H1 (cell line): ENCODE results near the gene REPS2. TPM values are rescaled to one million over a fixed set of nuclear protein-coding genes. Genes with fewer than 3 reads are reported as not detected.

ENCODE experiments used
- CTCF ChIA-PET: fragments of 300-600 bp; sonication (Branson Sonifier 250); formaldehyde crosslinking; loops from one replicate; lab custom pipeline; 2021; ENCODE audit not compliant: partially characterized antibody; lab: Charles Lee
- POLR2A ChIA-PET: fragments of 300-600 bp; sonication (Branson Sonifier 250); formaldehyde crosslinking; loops from one replicate; lab custom pipeline; 2021; ENCODE audit warnings: inconsistent platforms; ENCODE audit not compliant: partially characterized antibody; lab: Charles Lee
- DNase-seq, 2 experiments: peaks; one replicate each; pipeline versions ENCODE4 v3.0.0 to v3.0.0-alpha.2; 2010 to 2022; ENCODE audit warnings: low spot score in 2 of 2, low read depth in 1 of 2, mixed read lengths in 1 of 2
- FAIRE-seq: peaks from 2 replicates; lab custom pipeline; 2011; peaks lifted over from hg19 to GRCh38; lab: Jason Lieb, UNC
- H2AFZ ChIP-seq: 2 replicates; pipeline ENCODE4 v1.8.1; 2012; ENCODE audit warnings: low read length, inconsistent platforms
- H2AK5ac ChIP-seq: 2 replicates; pipeline ENCODE4 v1.6.1; 2013; ENCODE audit warnings: low read depth, low read length
- H2BK120ac ChIP-seq: replicated peaks from 2 replicates; pipeline ENCODE3; 2013; ENCODE audit warnings: low read depth, low read length, inconsistent platforms
- H2BK12ac ChIP-seq: 2 replicates; pipeline ENCODE4 v1.6.1; 2013; ENCODE audit warnings: low read depth, low read length
- H2BK15ac ChIP-seq: 2 replicates; pipeline ENCODE4 v1.6.1; 2013; ENCODE audit warnings: low read length
- H2BK20ac ChIP-seq: 2 replicates; pipeline ENCODE4 v1.6.1; 2013; ENCODE audit warnings: low read length
- H2BK5ac ChIP-seq: 2 replicates; pipeline ENCODE4 v1.6.1; 2013; ENCODE audit warnings: low read depth, low read length
- H3K14ac ChIP-seq: 2 replicates; pipeline ENCODE4 v1.6.1; 2013; ENCODE audit warnings: inconsistent platforms; ENCODE audit not compliant: insufficient read length
- H3K18ac ChIP-seq: 2 replicates; pipeline ENCODE4 v1.6.1; 2013; ENCODE audit warnings: low read length; ENCODE audit errors: extremely low read depth
- H3K23ac ChIP-seq: 2 replicates; pipeline ENCODE4 v1.6.1; 2013; ENCODE audit warnings: inconsistent platforms; ENCODE audit not compliant: insufficient read length
- H3K23me2 ChIP-seq: 2 replicates; pipeline ENCODE4 v1.6.1; 2013; ENCODE audit warnings: low read depth, low read length
- H3K27ac ChIP-seq: 2 replicates; pipeline ENCODE4 v1.6.1; 2011; ENCODE audit warnings: low read depth, low read length, inconsistent platforms
- H3K27me3 ChIP-seq, 4 experiments: replicated peaks in 1 of 4; 1 replicate in 1 of 4; 2 replicates in 3 of 4; pipeline versions ENCODE4 v1.6.1 to v1.8.1; 2011 to 2013; ENCODE audit warnings: low read length in 3 of 4, mild to moderate bottlenecking in 3 of 4, inconsistent platforms in 2 of 4, mixed read lengths in 2 of 4, moderate library complexity in 1 of 4; ENCODE audit not compliant: control insufficient read depth in 3 of 4, insufficient read depth in 3 of 4; ENCODE audit errors: extremely low read depth in 1 of 4
- H3K36me3 ChIP-seq, 4 experiments: 2 replicates each; pipeline versions ENCODE4 v1.6.1 to v1.8.1; 2011 to 2013; ENCODE audit warnings: mild to moderate bottlenecking in 4 of 4, low read length in 3 of 4, moderate library complexity in 2 of 4, control low read depth in 1 of 4, inconsistent platforms in 1 of 4; ENCODE audit not compliant: insufficient read depth in 4 of 4, control insufficient read depth in 2 of 4
- H3K4ac ChIP-seq: replicated peaks from 2 replicates; pipeline ENCODE3; 2013; ENCODE audit warnings: low read length, low read depth, mixed read lengths, inconsistent platforms; ENCODE audit not compliant: insufficient read length
- H3K4me1 ChIP-seq, 4 experiments: replicated peaks in 1 of 4; 1 replicate in 1 of 4; 2 replicates in 3 of 4; pipeline versions ENCODE4 v1.6.1 to v1.8.1; 2011 to 2013; ENCODE audit warnings: low read length in 3 of 4, inconsistent platforms in 2 of 4, mixed read lengths in 1 of 4; ENCODE audit not compliant: insufficient read depth in 4 of 4, control insufficient read depth in 3 of 4
- H3K4me2 ChIP-seq, 2 experiments: 2 replicates each; pipeline versions ENCODE4 v1.6.1 to v1.8.1; 2011 to 2013; ENCODE audit warnings: low read depth in 2 of 2, low read length in 2 of 2, control low read depth in 1 of 2, inconsistent platforms in 1 of 2, mild to moderate bottlenecking in 1 of 2; ENCODE audit not compliant: insufficient read depth in 1 of 2
- H3K4me3 ChIP-seq, 4 experiments: fragments of 200-600, 300-600 bp in 1 of 4; sonication (generic), shearing (Covaris generic), sonication (Bioruptor Twin) in 1 of 4; 2 replicates each; pipeline versions ENCODE4 v1.5.1 to v1.8.1; 2011 to 2016; ENCODE audit warnings: low read length in 4 of 4, low read depth in 3 of 4, control low read depth in 2 of 4, inconsistent platforms in 2 of 4, mild to moderate bottlenecking in 2 of 4, mixed read lengths in 1 of 4, moderate library complexity in 1 of 4; ENCODE audit not compliant: insufficient read depth in 2 of 4; ENCODE audit errors: extremely low read depth in 1 of 4
- H3K56ac ChIP-seq: replicated peaks from 2 replicates; pipeline ENCODE3; 2013; ENCODE audit warnings: low read depth, mild to moderate bottlenecking, mixed read lengths, low read length, inconsistent platforms; ENCODE audit not compliant: insufficient read length
- H3K79me1 ChIP-seq: 2 replicates; pipeline ENCODE4 v1.6.1; 2013; ENCODE audit warnings: low read depth, low read length, control low read depth
- H3K79me2 ChIP-seq, 2 experiments: 2 replicates each; pipeline versions ENCODE4 v1.6.1 to v1.8.1; 2012 to 2013; ENCODE audit warnings: low read length in 2 of 2, mild to moderate bottlenecking in 2 of 2, inconsistent platforms in 1 of 2; ENCODE audit not compliant: insufficient read depth in 2 of 2, control insufficient read depth in 1 of 2
- H3K9ac ChIP-seq, 4 experiments: replicated peaks in 1 of 4; 1 replicate in 1 of 4; 2 replicates in 3 of 4; pipeline versions ENCODE4 v1.6.1 to v1.8.1; 2011 to 2013; ENCODE audit warnings: low read depth in 3 of 4, low read length in 3 of 4, control low read depth in 2 of 4, mild to moderate bottlenecking in 2 of 4, moderate library complexity in 2 of 4, inconsistent platforms in 1 of 4; ENCODE audit errors: extremely low read depth in 1 of 4
- H3K9me3 ChIP-seq, 2 experiments: 2 replicates each; pipeline versions ENCODE4 v1.6.1 to v1.8.1; 2012 to 2013; ENCODE audit warnings: mild to moderate bottlenecking in 2 of 2, moderate library complexity in 2 of 2, control low read depth in 1 of 2, inconsistent platforms in 1 of 2, low read depth in 1 of 2, low read length in 1 of 2, mixed read lengths in 1 of 2; ENCODE audit not compliant: insufficient read depth in 2 of 2
- H4K20me1 ChIP-seq, 2 experiments: replicated peaks in 1 of 2; 2 replicates each; pipeline versions ENCODE3 to v1.8.1; 2011 to 2013; ENCODE audit warnings: inconsistent platforms in 2 of 2, low read length in 2 of 2, mild to moderate bottlenecking in 1 of 2; ENCODE audit not compliant: insufficient read depth in 2 of 2, control insufficient read depth in 1 of 2
- H4K5ac ChIP-seq: 2 replicates; pipeline ENCODE4 v1.6.1; 2013; ENCODE audit warnings: low read length, low read depth, mixed read lengths, inconsistent platforms; ENCODE audit not compliant: insufficient read length
- H4K8ac ChIP-seq: 2 replicates; pipeline ENCODE4 v1.8.0; 2013; ENCODE audit warnings: mild to moderate bottlenecking, moderate library complexity, low read length, inconsistent platforms; ENCODE audit not compliant: insufficient read depth; ENCODE audit errors: extremely low read depth
- H4K91ac ChIP-seq: replicated peaks from 2 replicates; pipeline ENCODE3; 2013; ENCODE audit warnings: low read length, mixed read lengths, inconsistent platforms; ENCODE audit not compliant: insufficient read length
- CBX8 ChIP-seq: fragments of 300-800, 300-1000 bp; sonication (generic); IDR thresholded peaks from 2 replicates; pipeline ENCODE4 v1.7.1; 2016; ENCODE audit warnings: low read depth, low read length, borderline replicate concordance
- CREB1 ChIP-seq: IDR thresholded peaks from 2 replicates; pipeline ENCODE4 v1.6.1; 2012; ENCODE audit warnings: inconsistent platforms
- HDAC6 ChIP-seq: IDR thresholded peaks from one replicate; pipeline ENCODE4 v1.7.1; 2012; ENCODE audit warnings: low read depth, mild to moderate bottlenecking, inconsistent platforms, low read length, moderate library complexity
- POU5F1 ChIP-seq: IDR thresholded peaks from 2 replicates; pipeline ENCODE4 v1.6.1; 2011; ENCODE audit warnings: low read depth, mild to moderate bottlenecking, low read length, moderate library complexity
- SIRT6 ChIP-seq: IDR thresholded peaks from one replicate; pipeline ENCODE4 v1.7.1; 2012; ENCODE audit warnings: low read length, inconsistent platforms
- SP4 ChIP-seq: IDR thresholded peaks from 2 replicates; pipeline ENCODE4 v1.6.1; 2012; ENCODE audit warnings: low read length, inconsistent platforms
- TBP ChIP-seq: IDR thresholded peaks from 2 replicates; pipeline ENCODE4 v1.6.1; 2011; ENCODE audit warnings: low read depth, low read length, improper control_type of control experiment
- TCF12 ChIP-seq: IDR thresholded peaks from 2 replicates; pipeline ENCODE4 v1.6.1; 2011; ENCODE audit warnings: low read depth, mild to moderate bottlenecking, low read length
- TEAD4 ChIP-seq: IDR thresholded peaks from 2 replicates; pipeline ENCODE4 v1.6.1; 2012; ENCODE audit warnings: low read depth, low read length, inconsistent platforms, mixed read lengths
- YY1 ChIP-seq: IDR thresholded peaks from 2 replicates; pipeline ENCODE4 v1.6.1; 2011; ENCODE audit warnings: low read depth, mild to moderate bottlenecking, low read length
- ZNF274 ChIP-seq: IDR thresholded peaks from 2 replicates; pipeline ENCODE4 v1.7.0; 2012; ENCODE audit warnings: low read length, borderline replicate concordance; ENCODE audit errors: extremely low read depth
- polyA plus RNA-seq, 7 experiments: library from polyadenylated mRNA; depleted of rRNA in 3 of 7; stranded (reverse) in 5 of 7; unstranded in 2 of 7; fragments of >200 nt in 5 of 7; fragments of 200-250 nt in 2 of 7; gene quantifications; 1 replicate in 5 of 7; 2 replicates in 1 of 7; 4 replicates in 1 of 7; pipeline versions ENCODE4 v1.2.1 to v1.2.3, GENCODE V29; 2011 to 2013; ENCODE audit warnings: missing spikeins in 2 of 7, mixed read lengths in 2 of 7
- total RNA-seq: library from RNA; stranded (reverse); fragmentation: NEBNext Ultra II Directional; extraction: Animal tissue kit (Norgen Biotek cat#: 25700); gene quantifications from 2 replicates; pipeline ENCODE4 v1.2.1, GENCODE V29; 2021
- TF ChIP-seq, protein P1 (sequence below): IDR thresholded peaks from 2 replicates; pipeline ENCODE4 v1.6.1; 2012; ENCODE audit warnings: inconsistent platforms

Gene REPS2
- total and polyA plus RNA-seq, 2 of the 8 experiments (the other 6 are each of a cell fraction or from before 2014, with no cell fraction given), result 0.79 to 4.3 TPM

DNA sequence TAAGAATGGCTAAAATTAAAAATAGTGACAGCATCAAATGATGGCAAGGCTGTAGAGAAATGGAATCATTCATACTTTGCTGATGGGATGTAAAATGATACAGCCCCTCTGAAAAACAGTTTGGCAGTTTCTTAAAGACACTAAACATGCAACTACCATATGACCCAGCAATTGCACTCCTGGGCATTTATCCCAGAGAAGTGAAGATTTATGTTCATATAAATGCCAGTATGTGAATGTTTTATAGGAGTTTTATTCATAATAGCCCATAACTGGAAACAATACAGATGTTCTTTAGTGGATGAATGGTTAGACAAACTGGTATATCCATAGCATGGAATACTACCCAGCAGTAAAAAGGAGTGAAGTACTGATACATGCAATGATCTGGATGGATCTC is 43.3 kb downstream of the REPS2 start:
- Histone ChIP-seq H3K79me2 (no peaks in the 10 kb centered on the region), H3K4me3 (no peak overlapping the region), H2BK15ac (no peak overlapping the region), H2BK20ac (no peak overlapping the region), H4K8ac (no peak overlapping the region), H3K9ac (no peak overlapping the region), H2AK5ac (no peak overlapping the region), H3K9me3 (no peaks in the 10 kb centered on the region), H4K91ac (no peak overlapping the region), H3K4ac (no peak overlapping the region), H3K18ac (no peak overlapping the region), H4K20me1 (no peaks in the 10 kb centered on the region), H3K4me1 (no peaks in the 10 kb centered on the region), H3K23me2 (no peaks in the 10 kb centered on the region), H4K5ac (no peak overlapping the region), H3K36me3 (no peaks in the 10 kb centered on the region), H3K27me3 (no peaks in the 10 kb centered on the region), H2BK120ac (no peak overlapping the region), H2BK12ac (no peak overlapping the region), H3K27ac (no peak overlapping the region), H2BK5ac (no peak overlapping the region), H3K56ac (no peak overlapping the region), H2AFZ (no peak overlapping the region), H3K23ac (no peak overlapping the region), H3K4me2 (no peak overlapping the region), H3K79me1 (no peaks in the 10 kb centered on the region), H3K14ac (no peak overlapping the region)
- TF ChIP-seq TBP (no peak), POU5F1 (no peak), CBX8 (no peak), ZNF274 (no peak), TCF12 (no peak), SIRT6 (no peak), HDAC6 (no peak), CREB1 (no peak), YY1 (no peak), SP4 (no peak), TEAD4 (no peak)
- TF ChIP-seq, protein P1, sequence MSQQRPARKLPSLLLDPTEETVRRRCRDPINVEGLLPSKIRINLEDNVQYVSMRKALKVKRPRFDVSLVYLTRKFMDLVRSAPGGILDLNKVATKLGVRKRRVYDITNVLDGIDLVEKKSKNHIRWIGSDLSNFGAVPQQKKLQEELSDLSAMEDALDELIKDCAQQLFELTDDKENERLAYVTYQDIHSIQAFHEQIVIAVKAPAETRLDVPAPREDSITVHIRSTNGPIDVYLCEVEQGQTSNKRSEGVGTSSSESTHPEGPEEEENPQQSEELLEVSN, result no peak
- POLR2A ChIA-PET, result no interaction called here
- no peak for DNase-seq
- CTCF ChIA-PET, result interaction anchor here (1.0 kb wide), 1 partner anchor 107 kb away, joined by 3 read pairs; no protein-coding TSS in a partner anchor
- no peak for FAIRE-seq
